DMS53 (cell line): ENCODE data around the gene OR10R2.
"Not testable (repeated sequence)": the region's sequence is repeated elsewhere in the genome, so short reads cannot be mapped to it uniquely, and the experiment has no call there.

ENCODE experiments used
- DNase-seq: peaks from one replicate; lab custom pipeline; 2025; lab: John Stamatoyannopoulos, UW

OR10R2 gene, protein sequence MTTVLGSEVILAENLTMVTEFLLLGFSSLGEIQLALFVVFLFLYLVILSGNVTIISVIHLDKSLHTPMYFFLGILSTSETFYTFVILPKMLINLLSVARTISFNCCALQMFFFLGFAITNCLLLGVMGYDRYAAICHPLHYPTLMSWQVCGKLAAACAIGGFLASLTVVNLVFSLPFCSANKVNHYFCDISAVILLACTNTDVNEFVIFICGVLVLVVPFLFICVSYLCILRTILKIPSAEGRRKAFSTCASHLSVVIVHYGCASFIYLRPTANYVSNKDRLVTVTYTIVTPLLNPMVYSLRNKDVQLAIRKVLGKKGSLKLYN

GRCh38 chr1:158471920-158472319 lies at the start of gene OR10R2:
OR10R2 (plus strand) TSS chr1:158472220; CDS start chr1:158472326, 106 bp downstream.
- DNase-seq, result no peak

DNA sequence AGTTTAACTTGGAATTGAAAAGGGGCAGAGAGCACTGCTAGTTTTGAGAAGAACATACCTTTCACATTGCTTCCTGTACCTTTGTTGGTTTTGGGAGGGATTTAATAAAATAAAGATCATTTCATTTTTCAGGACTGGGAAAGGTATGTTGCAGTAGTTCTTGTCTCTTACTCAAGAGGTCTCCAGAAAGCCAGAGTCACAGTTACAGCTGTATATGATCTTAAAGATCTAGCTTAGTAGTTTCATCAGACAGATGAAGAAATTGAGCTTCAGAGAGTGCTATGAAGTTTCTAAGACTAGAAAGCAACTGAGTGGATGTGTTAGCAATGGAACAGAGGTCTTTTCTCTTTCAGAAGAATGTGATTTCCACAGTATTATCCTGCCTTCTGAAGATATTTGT lies 47.0 kb upstream of the OR10R2 start:
- DNase-seq, result no peak

DNA sequence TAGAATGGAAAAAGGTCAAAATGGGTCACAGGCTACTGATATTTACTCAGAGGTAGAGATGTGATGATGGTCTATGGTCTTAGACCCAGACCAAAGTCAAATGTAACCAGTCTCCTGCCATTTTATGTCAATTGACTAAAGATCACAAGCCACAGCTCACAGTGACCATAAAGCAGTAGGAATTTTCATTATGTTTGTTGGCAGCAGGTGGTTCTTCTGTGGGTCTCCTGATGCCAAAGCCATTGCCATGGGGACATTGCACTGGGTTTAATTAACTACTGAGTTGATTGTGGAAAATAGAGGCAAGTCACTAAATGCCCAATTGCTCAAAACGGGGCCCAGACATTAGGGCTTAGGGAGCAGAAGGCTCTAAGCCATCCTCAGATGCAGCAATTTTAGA lies 45.9 kb upstream of the OR10R2 start, which contains the start of gene OR10K2:
Gene OR10K2, minus strand, starts transcription at position 101 of the 400 bp plus-strand sequence. CDS start 5,371 bp downstream, outside the sequence.
- DNase-seq, result no peak

GRCh38 chr1:158430163-158430562 lies 41.9 kb upstream of the OR10R2 start:
- DNase-seq, result not testable (repeated sequence)

- no peak for DNase-seq
Observed at GRCh38 chr1:158434741-158435140, 37.3 kb upstream of the OR10R2 start.

- DNase-seq, result no peak
Observed at GRCh38 chr1:158445376-158445775, 26.6 kb upstream of the OR10R2 start.

- no peak for DNase-seq
Observed at GRCh38 chr1:158454537-158454936, 17.5 kb upstream of the OR10R2 start.

GRCh38 chr1:158457246-158457645 lies 14.8 kb upstream of the OR10R2 start:
- no peak for DNase-seq

DNA sequence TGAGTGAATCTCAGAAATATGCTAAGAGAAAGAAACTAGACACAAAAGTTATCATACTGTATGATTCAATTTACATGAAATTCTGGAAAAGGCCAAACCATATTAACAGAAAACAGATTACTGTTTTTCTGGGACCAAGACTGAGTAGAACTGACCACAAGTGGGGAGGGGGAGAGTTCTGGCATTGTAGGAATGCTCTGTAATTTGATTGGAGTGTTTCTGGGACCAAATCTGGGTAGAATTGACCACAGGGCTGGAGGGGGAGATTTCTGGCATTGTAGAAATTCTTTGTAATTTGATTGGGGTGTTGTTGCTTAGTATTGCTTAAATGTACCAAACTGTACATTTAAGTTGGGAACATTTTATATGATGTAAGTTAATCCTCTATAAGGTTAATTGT lies 13.8 kb upstream of the OR10R2 start:
- no peak for DNase-seq

- DNase-seq, result no peak
Observed at GRCh38 chr1:158461534-158461933, 10.5 kb upstream of the OR10R2 start, which contains the start of gene OR10K1. OR10K1 (plus strand) TSS chr1:158461834; CDS start chr1:158465562, 3,728 bp downstream.

DNA sequence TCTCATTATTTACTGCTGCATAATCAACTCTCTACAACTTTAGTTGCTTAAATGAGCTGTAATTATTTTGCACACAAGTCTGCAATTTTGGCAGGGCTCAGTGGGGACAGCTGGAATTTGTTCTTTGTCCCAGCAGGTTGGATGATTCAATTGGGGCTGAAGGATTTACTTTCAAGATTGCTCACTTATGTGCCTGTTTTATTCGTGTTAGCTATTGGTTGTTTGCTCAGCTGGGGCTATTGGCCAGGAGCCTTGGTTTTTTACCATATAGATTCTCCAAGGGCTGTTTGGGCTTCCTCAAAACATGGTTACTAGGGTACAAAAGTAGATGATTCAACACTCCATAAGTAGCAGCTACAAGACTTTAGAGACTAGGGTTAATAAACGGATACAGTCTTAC lies 13.4 kb downstream of the OR10R2 start:
- DNase-seq, result peak; percentile 80

GRCh38 chr1:158491316-158491715 lies 19.3 kb downstream of the OR10R2 start:
- no peak for DNase-seq

GRCh38 chr1:158493054-158493453 lies 21.0 kb downstream of the OR10R2 start:
- no peak for DNase-seq

DNA sequence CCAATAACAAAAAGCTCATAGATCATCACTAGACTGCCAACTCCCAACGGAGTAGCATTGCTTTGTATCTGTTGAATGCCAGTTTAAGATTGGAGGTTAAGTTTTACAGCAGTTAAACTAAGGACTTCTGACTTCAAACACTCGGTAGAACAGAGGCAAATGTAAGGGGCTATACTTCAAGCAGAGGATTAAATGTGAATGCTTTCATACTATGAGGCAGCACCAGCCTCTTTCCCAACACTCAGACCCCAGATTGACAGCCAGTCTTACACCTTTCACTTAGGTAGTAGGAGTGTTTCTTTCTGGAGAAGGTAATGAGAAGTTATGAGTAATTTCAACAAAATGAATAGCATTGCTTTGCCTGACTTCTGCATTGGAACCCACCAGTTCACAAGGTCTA lies 22.8 kb downstream of the OR10R2 start:
- DNase-seq, result no peak

- DNase-seq, result peak; percentile 74
Observed at GRCh38 chr1:158496374-158496773, 24.4 kb downstream of the OR10R2 start.

DNA sequence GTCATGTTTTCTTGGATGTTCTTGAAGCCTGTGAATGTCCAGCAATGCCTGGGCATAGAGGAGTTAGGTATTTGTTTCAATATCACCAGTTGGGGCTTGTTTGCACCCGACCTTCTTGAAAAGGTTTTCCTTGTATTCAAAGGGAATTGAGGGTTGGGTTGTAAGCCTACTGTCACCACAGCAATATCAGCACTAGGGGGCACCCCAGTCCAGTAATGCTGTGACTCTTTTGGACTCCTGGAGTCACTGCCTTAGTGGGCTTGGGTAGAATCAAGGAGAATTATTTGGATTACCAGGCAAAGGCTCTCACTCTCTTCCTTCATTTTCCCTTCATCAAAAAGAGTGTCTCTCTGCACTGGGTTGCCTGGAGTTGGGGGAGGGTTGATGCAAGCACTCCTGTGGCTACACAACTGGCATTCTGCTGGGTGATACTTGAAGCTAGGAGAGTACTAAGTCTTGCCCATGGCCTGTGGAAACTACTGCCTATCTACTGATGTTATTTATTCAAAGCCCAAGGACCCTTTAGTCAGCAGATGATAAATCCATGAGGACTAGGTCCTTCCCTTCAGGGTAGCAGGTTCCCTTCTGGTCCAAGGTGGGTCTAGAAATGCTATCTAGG lies 34.5 kb downstream of the OR10R2 start:
- DNase-seq, result peak; percentile 74

- DNase-seq, result no peak
Observed at GRCh38 chr1:158507511-158507910, 35.5 kb downstream of the OR10R2 start.

DNA sequence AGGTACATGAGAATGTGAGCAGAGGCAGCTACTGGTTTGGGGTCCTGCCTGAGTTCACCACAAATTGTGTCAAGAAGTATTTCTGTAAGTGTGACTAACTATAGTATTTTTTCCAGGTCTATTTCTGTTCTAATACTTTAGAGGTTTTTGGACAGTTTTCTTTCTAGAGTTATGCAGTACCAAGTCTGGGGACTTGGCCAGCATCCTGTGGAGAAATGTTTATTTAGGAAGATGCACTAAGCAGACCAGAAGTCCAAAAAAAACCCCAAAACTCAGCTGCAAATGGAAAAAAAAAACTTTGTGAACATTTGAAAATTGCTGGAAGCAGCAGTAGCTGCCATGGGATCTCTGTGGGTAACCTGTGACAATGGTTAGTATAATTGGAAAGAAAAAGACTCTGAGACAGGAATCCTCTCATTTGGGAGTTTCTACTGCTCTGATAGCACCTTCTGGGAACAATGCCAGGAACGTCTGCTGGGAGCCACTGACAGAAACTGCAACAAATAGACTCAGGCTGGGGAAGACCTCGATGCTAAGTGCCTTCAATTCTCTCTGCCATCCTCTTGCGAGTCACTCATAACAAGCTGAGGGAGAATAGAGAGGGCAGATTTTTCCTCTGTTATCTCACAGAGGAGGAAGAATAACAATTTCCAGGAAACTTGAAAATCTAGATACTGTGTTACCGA lies 37.6 kb downstream of the OR10R2 start:
- peak; percentile 25 for DNase-seq

- no peak for DNase-seq
Observed at GRCh38 chr1:158516966-158517365, 44.9 kb downstream of the OR10R2 start.

DNA sequence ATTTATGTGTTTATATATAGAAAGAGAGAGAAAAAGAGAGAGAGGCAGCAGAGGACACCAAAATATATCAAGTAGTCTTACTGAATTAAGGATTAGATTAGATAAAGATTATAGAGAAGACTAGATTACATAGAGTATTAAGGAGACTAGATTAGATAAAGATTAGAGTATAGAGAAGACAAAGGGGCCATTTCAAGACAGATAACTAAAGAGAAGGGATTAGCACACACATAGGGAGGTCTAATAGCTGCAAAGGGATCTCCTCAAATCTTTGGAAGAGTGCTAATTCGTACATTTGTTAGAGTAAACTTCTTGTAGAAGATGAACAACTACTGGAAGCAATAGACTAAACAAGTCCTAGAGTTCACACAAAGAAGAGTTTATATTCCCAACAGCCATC lies 48.0 kb downstream of the OR10R2 start:
- no peak for DNase-seq

DNA sequence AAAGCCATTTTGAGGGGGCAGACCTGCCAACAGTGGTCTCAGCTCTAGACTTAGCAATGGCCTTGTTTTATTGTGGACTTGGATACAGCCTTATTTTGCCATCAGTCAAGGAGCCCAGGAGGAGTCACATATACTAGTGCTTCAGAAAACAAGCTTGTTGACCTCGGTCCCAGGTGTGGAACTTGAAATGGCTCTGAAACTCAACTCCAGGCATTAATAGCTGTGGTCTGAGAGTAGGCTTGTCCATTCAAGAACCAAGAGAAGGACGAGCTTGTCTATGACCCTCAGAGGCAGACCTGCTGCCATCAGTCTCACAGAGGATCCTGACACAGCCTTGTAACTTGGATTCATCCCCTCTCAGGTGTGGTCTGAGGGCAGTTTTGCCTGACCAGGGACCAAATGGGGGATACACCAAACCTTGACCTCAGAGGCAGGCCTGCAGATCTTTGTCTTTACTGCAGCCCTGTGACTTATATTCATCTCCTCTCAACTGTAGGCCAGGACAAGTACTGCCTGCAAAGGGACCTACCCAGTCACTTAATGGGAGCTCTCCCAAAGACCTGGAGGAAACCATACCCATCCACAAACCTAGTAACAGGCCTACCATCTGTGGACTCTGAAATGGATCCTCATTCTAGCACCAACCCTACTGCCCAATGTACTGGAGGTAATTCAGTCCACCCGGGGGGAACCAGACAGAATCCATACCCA lies 49.1 kb downstream of the OR10R2 start:
- DNase-seq, result no peak

- DNase-seq, result no peak
Observed at GRCh38 chr1:158521666-158522058, 49.6 kb downstream of the OR10R2 start.
